GM18517 (cell line): Measurements from ENCODE around the gene CT45A9.
"Not testable (repeated sequence)": the region's sequence is repeated elsewhere in the genome, so short reads cannot be mapped to it uniquely, and the experiment has no call there.

Source experiments
- ATAC-seq: cut with Tn5 transposase; IDR thresholded peaks from one replicate; pipeline ENCODE4 v1.9.1; 2021; ENCODE audit warnings: mild to moderate bottlenecking, moderate library complexity; ENCODE audit not compliant: unreplicated experiment

The CT45A9 gene, protein sequence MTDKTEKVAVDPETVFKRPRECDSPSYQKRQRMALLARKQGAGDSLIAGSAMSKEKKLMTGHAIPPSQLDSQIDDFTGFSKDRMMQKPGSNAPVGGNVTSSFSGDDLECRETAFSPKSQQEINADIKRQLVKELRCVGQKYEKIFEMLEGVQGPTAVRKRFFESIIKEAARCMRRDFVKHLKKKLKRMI

DNA sequence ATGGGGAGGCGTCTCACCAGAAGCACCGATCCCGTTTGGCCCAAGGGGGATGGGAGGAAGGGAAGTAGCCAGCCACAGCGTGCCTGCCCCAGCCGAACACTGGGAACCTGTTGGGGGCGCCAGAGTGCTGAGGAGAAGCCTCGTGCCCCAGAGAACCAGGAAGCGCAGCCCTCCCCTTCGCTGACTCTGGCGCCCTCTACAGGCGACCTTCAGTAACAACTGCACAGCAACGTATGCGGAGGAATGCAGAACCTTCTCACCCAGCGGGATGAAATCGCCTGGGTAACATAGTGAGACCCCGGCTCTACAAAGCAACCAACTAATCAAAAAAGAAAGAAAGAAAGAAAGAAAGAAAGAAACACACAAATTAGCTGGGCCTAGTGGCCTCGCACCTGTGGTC lies at the start of gene CT45A9:
TSS of gene CT45A9 (minus strand) at position 101 of the 400 bp plus-strand sequence. CDS start 3,751 bp downstream, outside the sequence.
- not testable (repeated sequence) for ATAC-seq

DNA sequence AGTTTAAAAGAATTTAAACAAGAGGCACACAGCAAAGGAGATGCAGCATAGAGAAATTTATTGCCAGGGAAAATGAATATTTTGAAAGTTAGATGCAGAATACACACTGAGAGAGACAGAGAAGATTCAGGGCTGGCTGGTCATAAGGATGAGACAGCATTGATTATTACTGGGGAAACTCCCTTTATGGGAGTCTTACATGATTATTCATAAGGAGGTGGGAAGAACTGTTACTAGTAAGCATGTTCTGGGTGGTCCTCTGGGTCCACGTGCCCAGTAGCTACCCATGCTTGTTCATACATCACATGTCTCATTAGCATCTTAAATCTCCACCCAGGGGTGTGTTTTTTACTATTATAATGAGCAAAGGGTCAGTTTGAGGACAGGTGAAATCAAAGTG lies 48.9 kb upstream of the CT45A9 start:
- not testable (repeated sequence) for ATAC-seq

DNA sequence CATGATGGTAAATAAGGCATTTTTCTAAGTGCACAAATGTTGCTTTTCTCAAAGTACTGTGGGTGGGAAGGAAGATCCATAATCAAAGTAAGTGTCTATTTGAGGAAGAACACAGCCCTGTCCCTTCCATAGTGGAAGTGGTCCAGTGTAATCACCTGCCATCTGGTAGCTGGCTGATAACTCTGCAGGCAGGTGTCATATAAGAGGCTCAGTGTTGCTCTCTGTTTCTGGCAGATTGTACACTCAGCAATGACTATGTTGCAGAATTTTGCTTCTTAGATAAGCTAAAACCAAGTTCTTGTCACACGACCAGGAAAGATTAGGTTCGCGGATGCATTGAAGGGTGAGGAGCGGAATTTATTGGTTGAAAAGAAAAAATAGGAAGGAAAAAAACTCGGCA lies 42.8 kb upstream of the CT45A9 start:
- ATAC-seq: no peak

DNA sequence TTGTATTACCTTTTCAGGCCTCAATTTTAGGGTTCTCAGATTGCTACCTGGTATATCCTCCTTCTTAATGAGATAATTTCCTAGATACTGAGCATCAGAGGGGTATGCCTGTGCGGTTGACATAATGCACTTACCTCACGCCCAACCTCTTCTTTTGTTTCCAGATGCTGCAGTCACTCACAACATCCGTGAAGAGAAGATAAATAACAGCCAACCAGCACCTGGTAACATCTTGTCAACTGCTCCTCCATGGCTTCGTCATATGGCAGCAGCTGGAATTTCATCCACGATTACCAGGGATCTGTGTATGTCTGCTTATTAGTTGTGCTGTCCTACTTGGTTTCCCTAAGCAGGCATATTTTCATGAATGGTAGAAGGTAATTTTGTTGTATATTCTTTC lies 38.6 kb upstream of the CT45A9 start:
- no peak for ATAC-seq

DNA sequence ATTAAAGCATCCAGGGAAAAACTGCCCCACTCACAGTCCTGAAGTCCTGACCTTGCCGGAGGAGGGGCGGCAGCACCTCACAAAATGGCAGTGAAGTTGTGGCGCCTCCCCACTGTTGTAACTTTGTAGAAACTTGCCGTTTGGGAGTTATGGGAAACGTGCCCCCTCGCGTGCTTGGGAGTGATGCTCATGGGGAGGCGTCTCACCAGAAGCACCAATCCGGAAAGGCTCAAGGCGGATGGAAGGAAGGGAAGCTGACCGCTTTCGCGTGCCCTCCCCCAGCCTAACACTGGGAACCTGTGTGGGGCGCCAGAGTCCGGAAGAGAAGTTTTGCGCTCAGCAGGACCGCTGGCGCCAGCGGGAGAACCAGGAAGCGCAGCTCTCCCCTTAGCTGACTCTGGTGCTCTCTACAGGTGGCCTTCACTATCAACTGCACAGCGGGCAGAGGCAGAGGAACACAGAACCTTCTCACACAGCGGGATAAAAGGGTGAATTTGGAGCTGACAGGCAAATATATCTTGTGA lies 21.7 kb upstream of the CT45A9 start, which contains the start of the genes CT45A10 and SAGE1:
TSS of gene CT45A10 (minus strand) at position 151 of the 524 bp plus-strand sequence. CDS start 8,100 bp downstream, outside the sequence.
TSS of gene SAGE1 (plus strand) at position 423 of the 524 bp plus-strand sequence. CDS start 2,527 bp downstream, outside the sequence.
- no peak for ATAC-seq

DNA sequence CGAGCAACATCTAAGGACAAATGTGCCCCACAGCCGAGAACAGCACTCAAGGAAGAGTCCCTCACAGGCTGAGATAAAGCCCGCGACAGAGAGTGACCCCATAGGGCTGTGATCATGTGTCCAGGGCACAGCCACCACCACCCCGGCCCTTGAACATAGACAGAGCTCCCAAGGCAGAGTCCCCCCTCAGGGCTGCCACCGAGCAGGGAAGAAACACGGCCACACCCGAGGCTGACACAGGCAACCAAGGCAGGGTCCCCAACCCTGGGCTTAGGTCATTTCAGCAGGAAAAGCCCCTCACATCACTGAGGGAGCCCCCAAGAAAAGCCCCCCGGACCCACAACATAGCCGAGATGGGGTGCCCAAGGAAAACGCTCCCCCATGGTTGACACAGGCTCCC lies 21.2 kb upstream of the CT45A9 start:
- ATAC-seq: no peak

DNA sequence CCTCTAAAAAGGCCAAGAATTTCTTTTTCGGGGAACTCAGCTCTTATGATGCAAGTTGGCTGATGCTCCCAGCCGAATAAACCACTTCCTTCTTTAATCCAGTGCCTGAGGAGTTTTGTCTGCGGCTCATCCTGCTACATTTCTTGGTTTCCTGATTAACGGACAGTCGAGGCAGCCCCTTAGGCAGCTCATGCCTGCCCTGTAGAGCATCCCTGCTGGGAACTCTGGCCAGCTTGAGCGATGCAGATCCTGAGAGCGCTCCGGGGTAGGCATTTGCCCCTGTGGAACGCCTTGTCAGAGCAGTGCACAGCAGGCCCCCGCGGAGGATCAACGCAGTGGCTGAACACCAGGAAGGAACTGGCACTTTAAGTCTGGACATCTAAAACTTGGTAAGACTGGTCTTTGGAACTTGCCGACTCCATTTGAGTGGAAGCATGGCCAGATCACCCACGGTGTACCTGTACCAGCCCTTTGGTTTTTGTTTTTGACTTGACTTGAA lies 18.5 kb upstream of the CT45A9 start:
- no peak for ATAC-seq

DNA sequence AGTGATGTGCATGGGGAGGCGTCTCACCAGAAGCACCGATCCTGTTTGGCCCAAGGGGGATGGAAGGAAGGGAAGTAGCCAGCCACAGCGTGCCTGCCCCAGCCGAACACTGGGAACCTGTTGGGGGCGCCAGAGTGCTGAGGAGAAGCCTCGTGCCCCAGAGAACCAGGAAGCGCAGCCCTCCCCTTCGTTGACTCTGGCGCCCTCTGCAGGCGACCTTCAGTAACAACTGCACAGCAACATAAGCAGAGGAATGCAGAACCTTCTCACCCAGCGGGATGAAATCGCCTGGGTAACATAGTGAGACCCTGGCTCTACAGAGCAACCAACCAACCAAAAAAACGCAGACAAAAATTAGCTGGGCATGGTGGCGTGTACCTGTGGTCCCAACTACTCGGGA lies 17.4 kb upstream of the CT45A9 start:
- not testable (repeated sequence) for ATAC-seq

DNA sequence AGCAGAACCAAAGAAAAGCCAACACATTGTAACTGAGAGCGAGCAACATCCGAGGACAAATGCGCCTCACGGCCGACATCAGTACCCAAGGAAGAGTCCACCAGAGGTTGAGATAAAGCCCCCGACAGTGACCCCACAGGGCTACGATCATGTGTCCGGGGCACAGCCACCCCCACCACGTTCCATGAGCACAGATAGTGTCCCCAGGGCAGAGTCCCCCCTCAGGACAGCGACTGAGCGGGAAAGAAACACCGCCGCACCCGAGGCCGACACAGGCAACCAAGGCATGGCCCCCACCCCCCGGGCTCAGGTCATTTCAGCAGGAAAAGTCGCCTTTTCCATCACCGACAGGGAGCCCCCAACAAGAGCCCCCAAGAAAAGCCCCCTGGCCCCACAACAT lies 16.6 kb upstream of the CT45A9 start:
- ATAC-seq: not testable (repeated sequence)

DNA sequence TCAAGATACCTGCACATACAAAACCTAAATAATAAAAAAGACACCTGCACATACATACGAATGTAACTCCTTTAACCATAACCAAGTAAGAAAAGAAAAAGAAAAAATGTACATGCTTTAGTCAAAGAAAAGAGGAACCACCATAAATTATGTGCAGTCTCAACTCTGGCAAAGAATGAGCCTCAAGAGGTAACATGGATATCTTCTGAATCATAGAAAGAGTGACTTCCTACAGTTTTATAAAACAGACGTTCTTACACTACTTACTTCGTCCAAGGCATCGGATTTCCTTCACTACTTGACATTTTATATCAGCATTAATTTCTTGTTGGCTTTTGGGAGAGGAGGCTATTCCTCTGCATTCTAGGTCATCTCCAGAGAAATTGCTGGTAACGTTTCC lies 11.1 kb upstream of the CT45A9 start:
- not testable (repeated sequence) for ATAC-seq

DNA sequence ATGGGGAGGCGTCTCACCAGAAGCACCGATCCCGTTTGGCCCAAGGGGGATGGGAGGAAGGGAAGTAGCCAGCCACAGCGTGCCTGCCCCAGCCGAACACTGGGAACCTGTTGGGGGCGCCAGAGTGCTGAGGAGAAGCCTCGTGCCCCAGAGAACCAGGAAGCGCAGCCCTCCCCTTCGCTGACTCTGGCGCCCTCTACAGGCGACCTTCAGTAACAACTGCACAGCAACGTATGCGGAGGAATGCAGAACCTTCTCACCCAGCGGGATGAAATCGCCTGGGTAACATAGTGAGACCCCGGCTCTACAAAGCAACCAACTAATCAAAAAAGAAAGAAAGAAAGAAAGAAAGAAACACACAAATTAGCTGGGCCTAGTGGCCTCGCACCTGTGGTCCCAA lies 17.2 kb downstream of the CT45A9 start, which contains the start of gene CT45A8:
TSS of gene CT45A8 (minus strand) at position 101 of the 400 bp plus-strand sequence. CDS start 3,755 bp downstream, outside the sequence.
- not testable (repeated sequence) for ATAC-seq

DNA sequence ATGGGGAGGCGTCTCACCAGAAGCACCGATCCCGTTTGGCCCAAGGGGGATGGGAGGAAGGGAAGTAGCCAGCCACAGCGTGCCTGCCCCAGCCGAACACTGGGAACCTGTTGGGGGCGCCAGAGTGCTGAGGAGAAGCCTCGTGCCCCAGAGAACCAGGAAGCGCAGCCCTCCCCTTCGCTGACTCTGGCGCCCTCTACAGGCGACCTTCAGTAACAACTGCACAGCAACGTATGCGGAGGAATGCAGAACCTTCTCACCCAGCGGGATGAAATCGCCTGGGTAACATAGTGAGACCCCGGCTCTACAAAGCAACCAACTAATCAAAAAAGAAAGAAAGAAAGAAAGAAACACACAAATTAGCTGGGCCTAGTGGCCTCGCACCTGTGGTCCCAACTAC lies 34.4 kb downstream of the CT45A9 start, which contains the start of gene CT45A7:
TSS of gene CT45A7 (minus strand) at position 101 of the 400 bp plus-strand sequence. CDS start 3,747 bp downstream, outside the sequence.
- not testable (repeated sequence) for ATAC-seq

DNA sequence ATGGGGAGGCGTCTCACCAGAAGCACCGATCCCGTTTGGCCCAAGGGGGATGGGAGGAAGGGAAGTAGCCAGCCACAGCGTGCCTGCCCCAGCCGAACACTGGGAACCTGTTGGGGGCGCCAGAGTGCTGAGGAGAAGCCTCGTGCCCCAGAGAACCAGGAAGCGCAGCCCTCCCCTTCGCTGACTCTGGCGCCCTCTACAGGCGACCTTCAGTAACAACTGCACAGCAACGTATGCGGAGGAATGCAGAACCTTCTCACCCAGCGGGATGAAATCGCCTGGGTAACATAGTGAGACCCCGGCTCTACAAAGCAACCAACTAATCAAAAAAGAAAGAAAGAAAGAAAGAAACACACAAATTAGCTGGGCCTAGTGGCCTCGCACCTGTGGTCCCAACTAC lies 51.7 kb downstream of the CT45A9 start, which contains the start of gene CT45A2:
TSS of gene CT45A2 (minus strand) at position 101 of the 400 bp plus-strand sequence. CDS start 3,747 bp downstream, outside the sequence.
- ATAC-seq: not testable (repeated sequence)
